Activated naive CD8-positive, alpha-beta T cell treated with anti-CD3 and anti-CD28 coated beads, Interleukin-2, amount 10 ng/mL, durations not matched to agents 7 days and 5 days (primary cell): ENCODE results near the gene SIVA1. TPM values are rescaled to one million over a fixed set of nuclear protein-coding genes. Genes with fewer than 3 reads are reported as not detected.

Experiments
- ATAC-seq: fragments of 150-1000 bp; cut with Tn5 transposase; one replicate; pipeline ENCODE4 v1.10.0; 2021; ENCODE audit warnings: low read depth, moderate library complexity
- POLR2A ChIA-PET: fragments of 350-600 bp; sonication (Branson Sonifier 250); formaldehyde crosslinking; loops from one replicate; lab custom pipeline; 2021; ENCODE audit warnings: antibody characterized with exemption; lab: Charles Lee
- DNase-seq: peaks from one replicate; pipeline ENCODE4 v3.0.0; 2021
- H3K27ac Mint-ChIP-seq: one replicate; pipeline ENCODE4 v1.8.0; 2022; ENCODE audit warnings: mild to moderate bottlenecking, mixed read lengths
- H3K27me3 Mint-ChIP-seq: one replicate; pipeline ENCODE4 v1.8.0; 2022; ENCODE audit warnings: mild to moderate bottlenecking, moderate library complexity, mixed read lengths
- H3K36me3 Mint-ChIP-seq: one replicate; pipeline ENCODE4 v1.8.0; 2021; ENCODE audit warnings: mild to moderate bottlenecking, mixed read lengths
- H3K4me1 Mint-ChIP-seq: one replicate; pipeline ENCODE4 v1.8.0; 2021; ENCODE audit warnings: mixed read lengths
- H3K4me3 Mint-ChIP-seq: one replicate; pipeline ENCODE4 v1.8.0; 2022; ENCODE audit warnings: mild to moderate bottlenecking, moderate library complexity, mixed read lengths
- H3K9me3 Mint-ChIP-seq: one replicate; pipeline ENCODE4 v1.8.0; 2021; ENCODE audit warnings: mixed read lengths
- total RNA-seq, 2 experiments: library from RNA; stranded (reverse); gene quantifications; one replicate each; pipeline ENCODE4 v1.2.3, GENCODE V29; 2021

Gene SIVA1
- total RNA-seq, 2 experiments from 2014 or later = 110 to 126 TPM

DNA sequence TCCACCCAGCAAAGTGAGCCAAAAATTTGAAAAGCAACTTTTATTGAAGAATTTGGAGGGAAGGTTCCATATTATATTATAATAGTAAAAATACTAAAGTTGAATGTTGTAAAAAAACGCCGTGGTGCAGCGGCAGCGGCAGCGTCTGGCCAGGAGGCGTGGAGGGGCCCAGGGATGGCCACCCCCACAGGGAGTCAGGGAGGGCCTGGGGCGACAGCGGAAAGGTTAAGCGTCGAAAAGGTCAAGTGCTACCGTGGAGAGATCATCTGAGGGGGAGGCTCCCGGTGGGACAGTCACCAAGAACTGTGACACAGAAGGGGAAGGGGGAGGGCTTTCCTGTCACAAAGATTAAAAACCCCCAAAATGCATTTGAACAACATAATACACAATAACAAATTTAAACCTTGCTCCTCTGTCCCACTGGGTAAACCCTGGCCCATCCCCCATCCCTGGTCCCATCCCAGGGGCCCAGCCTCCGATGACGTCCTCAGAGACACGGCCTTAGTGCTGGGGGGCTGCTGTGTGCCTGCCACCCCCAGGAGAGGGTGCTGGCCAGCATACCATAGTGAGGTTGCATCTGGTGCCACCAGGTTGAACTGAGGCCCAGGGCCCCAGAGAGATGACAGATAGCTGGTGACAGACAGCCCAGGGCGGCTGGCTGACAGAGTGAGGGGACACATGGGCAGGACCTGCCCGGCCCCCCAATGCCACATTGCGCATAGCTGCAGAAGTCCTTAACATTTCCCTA is 16.6 kb downstream of the SIVA1 start:
- H3K27ac Mint-ChIP-seq = no peak overlapping the region
- peaks cover 3% of the 10 kb centered on the region for H3K4me1 Mint-ChIP-seq
- H3K9me3 Mint-ChIP-seq = no peaks in the 10 kb centered on the region
- H3K27me3 Mint-ChIP-seq = no peaks in the 10 kb centered on the region
- no peak overlapping the region for H3K4me3 Mint-ChIP-seq
- no peak for ATAC-seq
- H3K36me3 Mint-ChIP-seq = peaks cover 23% of the 10 kb centered on the region
- POLR2A ChIA-PET = interaction anchor here (0.7 to 1.7 kb wide), 8 partner anchors 17 to 91 kb away, joined by 3 to 10 read pairs (median 3); partner anchors contain the start of gene SIVA1
- DNase-seq = no peak

DNA sequence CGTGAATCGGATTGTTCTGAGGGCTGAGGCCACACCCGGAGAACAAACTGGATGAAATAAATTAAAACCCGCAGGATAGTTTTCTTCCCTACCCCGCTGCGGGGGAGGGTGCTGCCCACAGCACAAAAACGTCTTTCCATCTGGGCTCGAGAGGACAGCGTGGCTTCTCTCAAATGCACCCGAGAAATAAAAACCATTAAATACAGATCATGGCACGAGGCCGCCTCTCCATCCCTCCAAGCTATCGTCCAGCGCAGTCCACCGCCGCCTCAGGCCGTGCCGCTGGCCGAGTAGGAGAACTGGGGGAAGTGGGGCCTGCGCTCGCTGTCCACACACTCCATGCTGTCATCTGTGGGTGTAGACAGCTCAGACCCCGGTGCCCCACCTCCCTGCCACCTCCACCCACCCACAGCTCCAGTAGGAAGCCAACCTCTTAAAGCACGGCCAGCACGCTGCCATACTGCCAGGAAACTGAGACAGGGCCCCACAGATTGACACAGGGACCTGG is 17.2 kb downstream of the SIVA1 start:
- no peak overlapping the region for H3K27ac Mint-ChIP-seq
- DNase-seq = no peak
- H3K36me3 Mint-ChIP-seq = peaks cover 23% of the 10 kb centered on the region
- no peaks in the 10 kb centered on the region for H3K27me3 Mint-ChIP-seq
- H3K4me3 Mint-ChIP-seq = no peak overlapping the region
- peaks cover 3% of the 10 kb centered on the region for H3K4me1 Mint-ChIP-seq
- POLR2A ChIA-PET = interaction anchor here (0.7 to 1.0 kb wide), 4 partner anchors 17 to 56 kb away, joined by 3 to 4 read pairs (median 3); partner anchors contain the start of gene SIVA1
- no peaks in the 10 kb centered on the region for H3K9me3 Mint-ChIP-seq
- no peak for ATAC-seq

DNA sequence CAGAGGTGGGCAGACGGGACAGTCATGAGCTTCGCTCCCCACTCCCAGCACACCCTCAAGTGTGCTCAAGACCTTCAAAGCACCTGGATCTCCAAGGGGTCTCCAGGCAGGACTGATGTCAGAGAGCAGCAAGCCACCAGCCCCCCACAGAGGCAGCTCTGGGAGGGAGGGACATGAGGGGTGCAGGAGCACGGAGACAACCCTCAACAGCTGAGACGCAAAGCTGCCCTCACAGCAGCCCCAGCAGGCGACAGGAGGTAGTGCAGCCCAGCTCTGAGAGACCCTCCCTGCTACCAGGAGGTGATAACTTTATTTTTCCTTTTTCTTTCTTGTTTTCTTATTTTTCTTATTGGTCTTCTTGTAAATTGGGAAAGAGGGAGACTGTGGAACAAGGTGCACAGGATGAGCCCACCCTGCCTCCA is 17.9 kb downstream of the SIVA1 start:
- Mint-ChIP-seq H3K27me3 (no peaks in the 10 kb centered on the region), H3K4me1 (peaks cover 3% of the 10 kb centered on the region), H3K36me3 (peaks cover 22% of the 10 kb centered on the region), H3K9me3 (no peaks in the 10 kb centered on the region), H3K27ac (no peak overlapping the region), H3K4me3 (no peak overlapping the region)
- ATAC-seq = no peak
- POLR2A ChIA-PET = interaction anchor here (0.5 to 1.0 kb wide), 2 partner anchors 18 to 44 kb away, joined by 3 read pairs; partner anchors contain the start of gene SIVA1
- DNase-seq = no peak

DNA sequence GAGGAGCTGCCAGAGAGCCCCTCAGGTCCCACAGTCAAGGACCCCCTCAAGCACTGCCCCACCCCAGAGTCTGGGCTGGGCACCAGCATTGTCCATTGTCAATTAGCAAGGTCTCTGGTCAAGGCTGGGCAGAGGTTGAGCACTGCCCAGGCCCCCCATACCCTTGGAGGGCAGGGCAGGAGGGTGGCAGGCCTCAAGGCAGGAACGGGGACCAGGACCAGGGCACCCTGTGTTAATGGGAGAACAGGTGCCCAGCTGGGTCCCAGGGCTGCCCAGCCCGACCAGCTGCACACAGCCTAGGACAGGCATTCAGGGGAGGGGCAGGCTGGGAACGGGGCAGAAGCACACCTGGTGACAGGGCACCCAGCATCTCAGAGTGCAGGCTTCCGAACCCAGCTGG is 18.4 kb downstream of the SIVA1 start:
- H3K4me1 Mint-ChIP-seq = peaks cover 3% of the 10 kb centered on the region
- peaks cover 26% of the 10 kb centered on the region for H3K36me3 Mint-ChIP-seq
- no peak overlapping the region for H3K4me3 Mint-ChIP-seq
- ATAC-seq (no peak), DNase-seq (no peak)
- H3K27me3 Mint-ChIP-seq = no peaks in the 10 kb centered on the region
- POLR2A ChIA-PET = interaction anchor here (0.5 to 1.0 kb wide), 2 partner anchors 19 to 43 kb away, joined by 3 read pairs; partner anchors contain the start of gene SIVA1
- H3K27ac Mint-ChIP-seq = no peak overlapping the region
- H3K9me3 Mint-ChIP-seq = no peaks in the 10 kb centered on the region

DNA sequence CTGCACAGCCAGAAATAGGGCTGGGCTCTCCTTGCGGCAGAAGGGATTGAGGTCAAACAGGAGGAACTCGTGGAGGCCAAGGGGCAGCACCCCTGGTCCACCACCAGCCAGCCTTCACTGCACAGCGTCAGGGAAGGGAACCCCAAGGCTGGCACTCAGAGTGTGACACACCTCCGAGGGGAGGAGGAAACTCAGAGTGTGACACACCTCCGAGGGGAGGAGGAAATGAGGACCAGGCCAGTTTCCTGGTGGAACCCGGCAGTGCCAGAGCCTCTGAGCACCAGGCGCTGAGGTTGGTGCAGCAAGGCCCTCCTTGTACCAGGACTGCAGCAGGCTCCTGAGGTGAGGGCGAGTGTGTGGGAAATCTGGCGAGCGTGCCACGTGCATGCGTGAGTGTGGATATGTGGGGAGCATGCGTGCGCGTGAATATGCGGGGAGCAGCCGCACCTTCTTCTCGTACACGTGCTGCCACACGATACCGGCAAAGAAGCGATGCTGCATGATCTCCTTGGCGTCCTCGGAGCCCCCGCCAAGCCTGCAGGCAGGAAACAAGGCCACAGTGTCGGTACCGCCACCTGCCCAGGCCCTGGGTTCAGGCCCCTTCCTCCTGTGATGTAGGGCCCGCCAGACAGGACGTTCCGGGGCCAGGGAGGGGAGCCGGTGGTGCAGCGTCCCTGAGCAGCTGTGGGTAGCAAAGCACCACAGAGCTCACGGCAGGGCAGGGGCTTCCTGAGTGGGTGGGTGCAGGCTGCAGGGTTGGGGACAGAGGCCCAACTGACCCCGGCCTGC is 19.2 kb downstream of the SIVA1 start:
- H3K4me1 Mint-ChIP-seq = peaks cover 3% of the 10 kb centered on the region
- no peak overlapping the region for H3K27ac Mint-ChIP-seq
- no peak for ATAC-seq
- no peaks in the 10 kb centered on the region for H3K27me3 Mint-ChIP-seq
- H3K36me3 Mint-ChIP-seq = peaks cover 30% of the 10 kb centered on the region
- no peaks in the 10 kb centered on the region for H3K9me3 Mint-ChIP-seq
- POLR2A ChIA-PET = no interaction called here
- no peak overlapping the region for H3K4me3 Mint-ChIP-seq
- DNase-seq = no peak

DNA sequence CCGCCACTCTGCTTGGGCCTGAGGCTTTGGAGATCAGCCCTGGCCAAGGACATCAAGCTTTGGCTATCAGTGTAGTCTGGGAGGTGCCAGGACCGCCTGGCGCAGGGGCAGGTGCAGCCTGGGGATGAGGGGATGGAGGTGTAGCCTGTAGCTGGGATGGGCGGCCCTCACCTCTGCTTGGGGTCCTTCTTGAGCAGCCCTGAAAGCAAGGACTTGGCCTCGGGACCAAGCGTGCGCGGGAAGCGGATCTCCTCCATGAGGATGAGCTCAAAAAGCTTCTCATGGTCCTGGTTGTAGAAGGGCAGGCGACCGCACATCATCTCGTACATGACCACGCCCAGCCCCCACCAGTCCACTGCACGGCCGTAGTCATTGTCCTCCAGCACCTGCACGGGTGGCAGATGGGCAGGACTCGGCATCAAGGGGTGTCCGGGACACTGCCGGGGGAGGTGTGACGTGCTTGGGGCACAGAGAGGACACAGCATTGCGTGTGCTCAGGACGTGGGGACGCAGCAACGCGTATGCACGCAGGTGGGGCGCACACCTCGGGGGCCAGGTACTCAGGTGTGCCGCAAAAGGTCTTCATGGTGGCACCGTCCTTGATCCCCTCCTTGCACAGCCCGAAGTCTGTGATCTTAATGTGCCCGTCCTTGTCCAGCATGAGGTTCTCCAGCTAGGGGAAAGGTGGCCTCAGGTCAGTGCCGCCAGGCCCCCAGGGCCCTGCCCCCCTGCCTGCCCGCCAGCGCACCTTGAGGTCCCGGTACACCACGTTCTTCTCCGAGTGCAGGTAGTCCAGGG is 20.0 kb downstream of the SIVA1 start:
- peaks cover 3% of the 10 kb centered on the region for H3K4me1 Mint-ChIP-seq
- peaks cover 30% of the 10 kb centered on the region for H3K36me3 Mint-ChIP-seq
- POLR2A ChIA-PET = no interaction called here
- H3K4me3 Mint-ChIP-seq = no peak overlapping the region
- H3K27me3 Mint-ChIP-seq = no peaks in the 10 kb centered on the region
- no peak overlapping the region for H3K27ac Mint-ChIP-seq
- no peak for ATAC-seq
- no peak for DNase-seq
- H3K9me3 Mint-ChIP-seq = no peaks in the 10 kb centered on the region

DNA sequence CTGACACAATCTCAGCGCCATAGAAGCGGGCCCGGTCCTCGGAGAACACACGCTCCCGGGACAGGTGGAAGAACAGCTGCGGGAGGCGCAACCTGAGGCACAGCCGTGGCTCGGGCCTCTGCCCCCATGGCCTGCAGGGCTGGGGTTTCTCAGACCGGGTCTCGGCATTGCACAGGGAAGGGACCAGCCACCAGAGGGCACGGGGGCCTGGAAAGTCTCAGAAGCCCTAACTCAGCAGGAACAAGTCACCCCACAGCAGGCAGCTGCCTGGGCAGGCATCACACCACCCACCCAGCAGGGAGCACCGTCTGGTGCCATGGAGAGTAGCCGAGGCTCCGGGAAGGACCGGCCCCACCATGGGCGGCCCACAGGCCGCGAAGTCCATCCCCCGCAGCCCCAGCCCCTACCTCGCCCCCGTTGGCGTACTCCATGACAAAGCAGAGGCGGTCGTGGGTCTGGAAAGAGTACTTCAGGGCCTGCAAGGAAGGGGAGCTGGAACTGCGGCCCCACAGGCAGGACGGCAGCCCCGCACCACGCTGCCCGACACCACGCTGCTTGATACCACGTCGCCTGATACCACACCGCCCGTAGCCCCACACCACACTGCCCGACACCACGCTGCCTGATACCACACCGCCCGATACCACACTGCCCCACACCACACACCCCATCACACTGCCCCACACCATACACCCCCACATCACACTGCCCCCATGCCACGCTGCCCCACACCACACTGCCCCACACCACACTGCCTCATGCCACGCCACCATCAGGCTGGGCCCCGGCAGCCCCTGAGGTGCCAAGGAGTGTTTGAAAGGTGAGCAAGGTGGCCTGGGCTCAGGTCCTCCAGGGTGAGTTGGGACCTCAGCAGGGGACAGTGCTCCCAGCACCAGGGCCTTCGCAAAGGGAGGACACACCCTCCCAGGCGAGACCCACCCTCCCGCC is 20.8 kb downstream of the SIVA1 start:
- ATAC-seq = no peak
- no peaks in the 10 kb centered on the region for H3K27me3 Mint-ChIP-seq
- POLR2A ChIA-PET = no interaction called here

DNA sequence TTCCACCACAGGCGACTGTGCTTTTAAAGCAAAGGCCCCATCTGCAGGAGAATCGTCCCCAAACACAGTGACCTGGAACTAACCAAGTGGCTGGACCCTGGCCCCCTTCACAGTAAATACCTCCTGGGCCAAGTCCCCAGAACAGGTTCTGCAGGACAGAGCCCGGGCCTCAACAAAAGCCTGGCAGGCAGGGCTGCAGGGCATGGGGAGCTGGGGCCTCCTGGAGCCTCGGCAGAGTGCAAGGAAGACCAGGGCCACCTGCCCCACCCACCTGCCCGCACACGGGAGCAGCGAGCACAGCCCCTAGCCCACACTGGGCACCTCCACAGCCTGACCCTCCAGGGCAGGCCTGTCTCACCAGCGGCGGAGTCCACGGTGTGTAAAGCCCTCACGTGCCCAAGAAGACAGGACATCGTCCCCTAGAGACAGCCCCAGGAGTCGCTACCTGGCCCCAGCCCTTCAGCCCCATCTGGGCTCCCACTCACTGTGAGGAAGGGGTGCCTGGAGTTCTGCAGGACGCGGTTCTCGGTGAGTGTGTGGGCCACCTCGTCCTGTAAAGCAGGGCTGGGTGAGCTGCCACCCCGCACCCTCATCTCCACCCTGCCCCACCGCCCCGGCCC is 21.6 kb downstream of the SIVA1 start:
- Mint-ChIP-seq H3K36me3 (peaks cover 30% of the 10 kb centered on the region), H3K27ac (no peak overlapping the region), H3K4me1 (no peaks in the 10 kb centered on the region), H3K27me3 (no peaks in the 10 kb centered on the region), H3K9me3 (no peaks in the 10 kb centered on the region), H3K4me3 (no peak overlapping the region)
- POLR2A ChIA-PET = no interaction called here
- ATAC-seq = no peak
- DNase-seq = no peak

More for the DNA sequence above, 20.8 kb downstream of the SIVA1 start:
- H3K27ac Mint-ChIP-seq = no peak overlapping the region
- H3K4me3 Mint-ChIP-seq = no peak overlapping the region
- no peak for DNase-seq
- peaks cover 30% of the 10 kb centered on the region for H3K36me3 Mint-ChIP-seq
- peaks cover 1% of the 10 kb centered on the region for H3K4me1 Mint-ChIP-seq
- H3K9me3 Mint-ChIP-seq = no peaks in the 10 kb centered on the region

DNA sequence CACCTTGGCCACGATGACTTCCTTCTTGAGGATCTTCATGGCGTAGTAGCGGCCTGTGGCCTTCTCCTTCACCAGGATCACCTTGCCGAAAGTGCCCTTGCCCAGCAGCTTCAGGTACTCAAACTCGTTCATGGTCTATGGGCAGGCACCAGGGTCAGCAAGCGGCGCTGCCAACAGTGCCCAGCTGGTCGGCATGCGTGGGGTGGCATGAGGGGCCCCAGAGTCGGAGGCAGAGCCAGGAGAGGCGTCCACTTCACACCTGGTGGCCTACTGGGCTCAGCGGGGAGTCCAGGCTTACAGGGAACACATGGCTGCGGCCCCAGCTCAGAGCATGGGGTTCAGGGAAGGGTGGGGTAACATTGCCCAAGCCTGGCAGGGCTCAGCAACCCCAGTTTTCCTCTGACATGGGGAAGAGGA is 22.1 kb downstream of the SIVA1 start:
- DNase-seq = no peak
- no peak overlapping the region for H3K4me3 Mint-ChIP-seq
- POLR2A ChIA-PET = no interaction called here
- ATAC-seq = no peak
- H3K4me1 Mint-ChIP-seq = no peaks in the 10 kb centered on the region
- H3K27ac Mint-ChIP-seq = no peak overlapping the region
- no peaks in the 10 kb centered on the region for H3K9me3 Mint-ChIP-seq
- no peaks in the 10 kb centered on the region for H3K27me3 Mint-ChIP-seq
- peaks cover 26% of the 10 kb centered on the region for H3K36me3 Mint-ChIP-seq

DNA sequence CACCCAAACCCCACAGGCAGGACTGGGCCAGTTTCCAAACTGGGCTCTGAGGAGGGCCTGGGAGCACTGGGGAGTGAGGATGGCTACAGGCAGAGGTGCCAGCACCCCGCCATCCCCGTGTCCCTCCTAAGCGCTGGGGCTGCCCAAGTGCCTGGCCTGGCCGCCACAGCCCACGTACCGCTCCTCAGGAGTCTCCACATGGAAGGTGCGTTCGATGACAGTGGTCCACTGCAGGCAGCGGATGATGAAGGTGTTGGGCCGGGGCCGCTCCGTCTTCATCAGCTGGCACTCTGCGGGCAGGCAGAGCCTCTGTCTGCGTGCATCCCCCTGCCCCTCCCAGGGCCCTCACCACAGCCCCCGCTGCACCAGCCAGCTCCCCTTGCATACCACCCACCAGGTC is 23.5 kb downstream of the SIVA1 start:
- Mint-ChIP-seq H3K27ac (no peak overlapping the region), H3K27me3 (no peaks in the 10 kb centered on the region), H3K4me3 (no peak overlapping the region), H3K9me3 (no peaks in the 10 kb centered on the region), H3K36me3 (peaks cover 17% of the 10 kb centered on the region), H3K4me1 (no peaks in the 10 kb centered on the region)
- ATAC-seq (no peak), DNase-seq (no peak)
- POLR2A ChIA-PET = no interaction called here

DNA sequence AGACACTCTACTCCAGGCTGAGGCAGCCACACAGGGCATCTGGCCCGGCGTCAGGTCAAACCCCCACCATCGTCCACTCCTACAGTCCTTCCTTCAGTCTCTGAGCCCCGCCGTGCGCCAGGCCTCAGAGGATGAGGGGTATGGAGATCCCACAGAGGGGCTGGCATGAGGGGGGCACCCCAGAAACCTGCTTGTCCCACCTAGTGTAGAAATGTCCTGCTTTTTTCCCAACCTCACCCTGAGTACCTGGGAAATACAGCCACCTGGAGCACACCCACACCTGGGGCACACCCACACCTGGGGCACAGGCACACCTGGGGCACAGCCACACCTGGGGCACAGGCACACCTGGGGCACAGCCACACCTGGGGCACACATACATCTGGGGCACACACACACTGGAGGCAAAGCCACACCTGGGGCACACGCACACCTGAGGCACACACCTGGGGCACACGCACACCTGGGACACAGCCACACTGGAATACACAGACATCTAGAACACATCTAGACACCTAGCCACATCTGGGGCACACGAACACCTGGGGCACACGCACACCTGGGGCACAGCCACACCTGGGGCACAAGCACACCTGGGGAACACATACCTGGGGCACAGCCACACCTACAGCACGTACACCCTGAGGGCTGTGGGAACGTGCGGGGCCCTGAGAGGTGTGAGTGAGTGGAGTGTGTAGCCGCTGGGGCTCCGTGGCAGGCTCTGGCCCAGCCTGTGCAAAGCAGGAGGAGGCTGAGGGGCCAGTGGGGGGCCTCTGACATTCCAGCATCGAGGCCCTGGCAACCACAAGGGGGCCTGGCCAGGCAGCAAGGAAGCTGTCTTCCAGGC is 24.2 kb downstream of the SIVA1 start:
- ATAC-seq (no peak), DNase-seq (no peak)
- POLR2A ChIA-PET = no interaction called here
- Mint-ChIP-seq H3K4me1 (no peaks in the 10 kb centered on the region), H3K36me3 (peaks cover 10% of the 10 kb centered on the region), H3K4me3 (no peak overlapping the region), H3K27ac (no peak overlapping the region), H3K9me3 (no peaks in the 10 kb centered on the region), H3K27me3 (no peaks in the 10 kb centered on the region)
